HepG2 (cell line): ENCODE measurements around the gene ACSL6. TPM values are rescaled to one million over a fixed set of nuclear protein-coding genes. Genes with fewer than 3 reads are reported as not detected.

Source experiments
- ATF7-NPFF ChIP-seq: sonication (generic); formaldehyde crosslinking; IDR thresholded peaks from 2 replicates; pipeline ENCODE4 v1.8.1; 2023; ENCODE audit warnings: mild to moderate bottlenecking, low read depth, missing genetic modification reagents, moderate library complexity
- CBFB ChIP-seq: sonication (generic); formaldehyde crosslinking; IDR thresholded peaks from 2 replicates; pipeline ENCODE4 v1.4.0; 2020; ENCODE audit warnings: missing genetic modification reagents
- FOSL1 ChIP-seq: sonication (generic); formaldehyde crosslinking; IDR thresholded peaks from 2 replicates; pipeline ENCODE4 v1.9.0; 2021; ENCODE audit warnings: missing genetic modification reagents, borderline replicate concordance
- HNF1B ChIP-seq: sonication (generic); formaldehyde crosslinking; IDR thresholded peaks from 2 replicates; pipeline ENCODE4 v1.5.1; 2020; ENCODE audit warnings: mild to moderate bottlenecking, moderate library complexity, missing genetic modification reagents
- NR2C2 ChIP-seq: sonication (generic); formaldehyde crosslinking; IDR thresholded peaks from 2 replicates; pipeline ENCODE4 v1.4.0; 2020; ENCODE audit warnings: missing genetic modification reagents, mild to moderate bottlenecking, moderate library complexity, borderline replicate concordance
- POLR2G ChIP-seq: fragments of 200-400 bp; formaldehyde crosslinking; IDR thresholded peaks from 2 replicates; pipeline ENCODE4 v1.6.1; 2018; ENCODE audit warnings: mild to moderate bottlenecking, low read depth, low read length, moderate library complexity
- REST ChIP-seq, 2 experiments: IDR thresholded peaks; 2 replicates each; pipeline ENCODE4 v1.6.1; 2011 to 2012; ENCODE audit warnings: low read length in 2 of 2, borderline replicate concordance in 1 of 2, low read depth in 1 of 2, mild to moderate bottlenecking in 1 of 2, moderate library complexity in 1 of 2
- RNF2 ChIP-seq: fragments of 450-650 bp; conservative IDR thresholded peaks from 2 replicates; pipeline ENCODE4 v1.6.1; 2016; ENCODE audit warnings: low read depth
- ZIK1 ChIP-seq: sonication (generic); formaldehyde crosslinking; IDR thresholded peaks from 2 replicates; pipeline ENCODE4 v1.5.0; 2020; ENCODE audit warnings: mild to moderate bottlenecking, low read depth, missing genetic modification reagents, borderline replicate concordance
- ZNF318 ChIP-seq: sonication (generic); formaldehyde crosslinking; IDR thresholded peaks from 2 replicates; pipeline ENCODE4 v1.4.0; 2020; ENCODE audit warnings: mild to moderate bottlenecking, missing genetic modification reagents
- ZNF367 ChIP-seq: sonication (generic); formaldehyde crosslinking; IDR thresholded peaks from 2 replicates; pipeline ENCODE4 v1.4.0; 2020; ENCODE audit warnings: missing genetic modification reagents, borderline replicate concordance
- ZNF484 ChIP-seq: sonication (generic); formaldehyde crosslinking; IDR thresholded peaks from 2 replicates; pipeline ENCODE4 v1.5.1; 2020; ENCODE audit warnings: mild to moderate bottlenecking, low read depth, missing genetic modification reagents, borderline replicate concordance
- ZNF569 ChIP-seq: sonication (generic); formaldehyde crosslinking; IDR thresholded peaks from 2 replicates; pipeline ENCODE4 v1.5.0; 2020; ENCODE audit warnings: mild to moderate bottlenecking, missing genetic modification reagents, moderate library complexity, borderline replicate concordance
- ZNF781 ChIP-seq: sonication (generic); formaldehyde crosslinking; IDR thresholded peaks from 2 replicates; pipeline ENCODE4 v1.5.1; 2020; ENCODE audit warnings: borderline replicate concordance, mild to moderate bottlenecking, missing genetic modification reagents; ENCODE audit errors: not compliant biosample characterization
- polyA plus RNA-seq, 8 experiments: library from polyadenylated mRNA; depleted of rRNA in 3 of 8; stranded (reverse) in 7 of 8; unstranded in 1 of 8; fragments of >200 nt; fragmentation: Illumina TruSeq in 4 of 8; extraction: Trizol in 4 of 8; gene quantifications; 2 replicates each; pipeline versions ENCODE4 v1.2.1 to v1.2.3, GENCODE V29; 2011 to 2016; ENCODE audit warnings: low read depth in 4 of 8, missing spikeins in 1 of 8, mixed read lengths in 1 of 8; ENCODE audit not compliant: insufficient read depth in 1 of 8
- total RNA-seq, 5 experiments: library from RNA; depleted of rRNA; stranded (reverse); fragments of >200 nt; fragmentation: Illumina TruSeq; extraction: Trizol; gene quantifications; 2 replicates each; pipeline ENCODE4 v1.2.3, GENCODE V29; 2016; ENCODE audit warnings: low read depth in 1 of 5

Gene ACSL6
- total and polyA plus RNA-seq, 2 of the 13 experiments (the other 11 are each of a cell fraction or from before 2014, with no cell fraction given), result 3.7 to 3.8 TPM

GRCh38 chr5:131996210-131997025 lies 15.0 kb downstream of the ACSL6 start (continued):
- TF ChIP-seq REST (IDR thresholded peaks at IDR 0.05; ENCODE audit: borderline replicate concordance in 1 of 2, low read depth in 1 of 2, low read length in 2 of 2) (peak in 1 of 2 experiments; percentile 72; a peak in 2 of 4 replicates), ZNF318 (CRISPR knock-in tag) (no peak), NR2C2 (peak; percentile 63), POLR2G (peak; percentile 49; the same call in 1 of the 2 replicates), ZNF569 (CRISPR knock-in tag) (no peak), FOSL1 (CRISPR knock-in tag) (no peak), ZIK1 (0 out of 2 replicates have a peak, but pooled peaks have one; percentile 26), ATF7-NPFF (no peak), RNF2 (no peak), ZNF367 (CRISPR knock-in tag) (no peak), CBFB (CRISPR knock-in tag) (no peak), ZNF781 (CRISPR knock-in tag) (no peak), HNF1B (CRISPR knock-in tag) (peak; percentile 74), ZNF484 (CRISPR knock-in tag) (no peak)
